Measurements from ENCODE around the gene BAG5.

GRCh38 chr14:103538291-103539055, 24.0 kb downstream of the BAG5 start:
- TF ChIP-seq CTCF (IDR thresholded peaks at IDR 0.05): no peak
- TF ChIP-seq POLR2AphosphoS5 (IDR thresholded peaks at IDR 0.05): peak in 1 of 3 donors; percentile 10
- no peak for TF ChIP-seq POLR2A (IDR thresholded peaks at IDR 0.05)

Measured in stomach (tissue), 4 donors.